Esophagus squamous epithelium (tissue), 5 donors: Measurements from ENCODE around the gene CDH13. TPM values are rescaled to one million over a fixed set of nuclear protein-coding genes. Genes with fewer than 3 reads are reported as not detected.

Experiments used
- DNase-seq: peaks from one replicate; lab custom pipeline; 2025; lab: John Stamatoyannopoulos, UW
- H3K27ac ChIP-seq, 4 donors: fragments of 200-600 bp; sonication (generic); one replicate each; pipeline ENCODE4 v1.5.1; 2016 to 2019; ENCODE audit warnings: mild to moderate bottlenecking in 1 of 4
- H3K27me3 ChIP-seq, 4 donors: fragments of 200-600 bp; sonication (generic); 1 replicate in 3 of 4; 2 replicates in 1 of 4; pipeline versions ENCODE4 v1.5.1 to v1.6.0; 2017 to 2021; ENCODE audit warnings: antibody characterized with exemption in 1 of 4
- H3K36me3 ChIP-seq, 3 donors: fragments of 200-600 bp; sonication (generic); one replicate each; pipeline ENCODE4 v1.5.1; 2016 to 2019
- H3K4me1 ChIP-seq, 3 donors: fragments of 200-600 bp; sonication (generic); one replicate each; pipeline ENCODE4 v1.5.1; 2017 to 2019
- H3K4me3 ChIP-seq, 4 donors: fragments of 200-600 bp; sonication (generic); 1 replicate in 3 of 4; 2 replicates in 1 of 4; pipeline ENCODE4 v1.5.1; 2016 to 2019; ENCODE audit warnings: mild to moderate bottlenecking in 2 of 4, moderate library complexity in 1 of 4
- H3K9me3 ChIP-seq, 3 donors: fragments of 200-600 bp; sonication (generic); one replicate each; pipeline ENCODE4 v1.5.1; 2016 to 2019
- CTCF ChIP-seq, 6 experiments: fragments of 450-650 bp in 4 of 6; fragments of 200-600 bp in 2 of 6; sonication (generic) in 2 of 6; IDR thresholded peaks; one replicate each; pipeline ENCODE4 v1.5.1; 2016 to 2019; ENCODE audit warnings: antibody characterized with exemption in 6 of 6, mild to moderate bottlenecking in 4 of 6, moderate library complexity in 4 of 6
- POLR2A ChIP-seq, 4 donors: fragments of 450-650 bp; IDR thresholded peaks; one replicate each; pipeline ENCODE4 v1.6.1; 2017; ENCODE audit warnings: antibody characterized with exemption in 4 of 4, mild to moderate bottlenecking in 4 of 4, moderate library complexity in 3 of 4
- whole genome bisulfite sequencing, 2 donors: methylation state at CpG; one replicate each; pipeline ENCODE4 v1.1.5; 2018; 5-methylcytosine and 5-hydroxymethylcytosine counted together
- intact Hi-C: fragments of 100-400 bp; cut with DNase I; formaldehyde crosslinking; loops from one replicate; pipeline ENCODE4 v1.15.0; 2022
- total RNA-seq, 4 donors: library from RNA; depleted of rRNA; stranded (reverse); fragments of >200 nt; gene quantifications; one replicate each; pipeline ENCODE4 v1.1.0, GENCODE V29; 2016
- donor health status: DM: yes; HTN: yes; CAD: no.

Gene CDH13
- total RNA-seq, 4 donors from 2014 or later = 6.9 to 31.9 (median 21.1) TPM

DNA sequence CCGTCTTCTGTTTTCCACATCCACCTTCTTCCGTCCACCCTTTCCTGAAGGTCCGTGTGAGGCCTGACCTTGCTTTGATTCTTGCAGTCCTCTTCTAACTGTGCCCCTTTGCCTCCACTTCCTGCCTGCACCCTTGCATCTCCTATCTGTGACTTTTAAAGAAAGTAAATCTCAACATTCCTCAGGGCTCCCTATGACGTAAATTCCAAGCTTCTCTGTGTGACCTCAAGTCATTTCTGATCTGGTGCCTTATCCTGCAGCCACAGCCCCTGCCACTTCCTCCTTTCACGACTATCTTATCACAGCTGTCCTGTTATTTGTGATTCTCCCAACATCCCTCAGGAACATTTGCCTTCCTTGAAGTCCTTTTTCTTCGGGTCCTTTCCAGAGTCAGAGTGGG is 520.5 kb downstream of the CDH13 start:
- WGBS, 2 donors = 61 to 68% methylated on average over 6 of the region's 6 CpGs
- H3K36me3 ChIP-seq = no peaks in the 10 kb centered on the region

DNA sequence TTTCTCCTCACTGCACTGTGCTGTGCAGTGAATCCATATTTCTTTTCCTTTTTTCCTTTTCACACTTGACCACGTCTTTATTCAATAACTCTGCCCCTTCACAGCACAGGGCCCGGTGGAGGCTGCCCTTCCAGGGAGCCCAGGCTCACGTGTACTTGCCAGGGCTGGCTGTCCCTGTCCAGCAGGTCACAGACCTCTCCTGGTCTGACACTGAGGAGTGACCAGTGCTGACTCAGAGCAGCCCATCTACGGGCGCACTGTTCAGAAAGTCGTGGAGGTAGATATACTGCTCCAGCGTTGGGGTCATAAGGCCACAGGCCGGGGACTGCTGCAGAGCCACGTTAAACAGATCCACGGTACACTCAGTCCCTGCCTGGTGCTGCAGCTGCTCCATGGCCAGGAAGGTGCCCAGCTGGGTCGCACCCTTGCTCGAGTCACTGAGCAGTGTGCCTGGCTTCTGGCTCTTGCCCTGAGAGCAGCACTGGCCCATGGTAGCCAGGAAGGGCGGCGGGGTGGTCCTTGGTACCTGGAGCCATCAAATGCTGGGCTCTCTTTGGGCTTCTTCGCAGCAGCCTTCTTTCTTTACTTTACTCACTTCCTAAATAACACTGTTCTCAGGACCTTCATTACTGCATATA is 531.7 kb downstream of the CDH13 start:
- Histone ChIP-seq H3K27ac (no peak overlapping the region), H3K4me1 (no peaks in the 10 kb centered on the region), H3K9me3 (peaks cover 0 to 2% (median 0%) of the 10 kb centered on the region in 3 donors), H3K36me3 (no peaks in the 10 kb centered on the region), H3K27me3 (peaks cover 0 to 5% (median 0%) of the 10 kb centered on the region in 4 donors), H3K4me3 (no peak overlapping the region)
- intact Hi-C loops = no loop called here
- TF ChIP-seq CTCF (IDR thresholded peaks at IDR 0.05) = no peak
- no peak for TF ChIP-seq POLR2A (IDR thresholded peaks at IDR 0.05)
- WGBS, 2 donors = 79 to 85% methylated on average over 9 to 11 of the region's 15 CpGs
- no peak for DNase-seq

More for the DNA sequence above, 520.5 kb downstream of the CDH13 start:
- intact Hi-C loops = no loop called here
- DNase-seq = no peak
- Histone ChIP-seq H3K27ac (no peak overlapping the region), H3K9me3 (no peaks in the 10 kb centered on the region), H3K27me3 (peaks cover 0 to 3% (median 0%) of the 10 kb centered on the region in 4 donors), H3K4me3 (no peak overlapping the region), H3K4me1 (no peaks in the 10 kb centered on the region)
- TF ChIP-seq CTCF (IDR thresholded peaks at IDR 0.05) (no peak), POLR2A (IDR thresholded peaks at IDR 0.05) (no peak)

DNA sequence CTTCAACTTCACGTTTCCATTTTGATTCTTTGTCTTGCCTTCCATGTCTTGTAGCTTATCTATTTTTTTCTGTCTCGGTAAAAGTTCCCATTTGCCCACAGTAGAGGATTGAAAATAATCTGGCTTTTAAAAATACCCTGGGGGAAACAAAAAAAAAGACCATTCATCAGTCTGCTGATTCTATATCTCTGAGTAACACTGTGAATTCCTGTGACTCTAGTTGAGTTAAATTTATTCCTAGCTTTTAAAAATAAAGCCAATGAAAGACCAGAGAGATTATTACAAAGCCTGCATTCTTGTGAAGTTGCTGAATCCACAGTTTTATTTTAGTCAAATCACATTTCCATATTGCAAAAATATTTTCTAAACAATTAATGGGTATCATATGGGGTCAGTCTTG is 532.3 kb downstream of the CDH13 start:
- DNase-seq = no peak
- Histone ChIP-seq H3K4me1 (no peaks in the 10 kb centered on the region), H3K27me3 (peaks cover 0 to 5% (median 0%) of the 10 kb centered on the region in 4 donors), H3K4me3 (no peak overlapping the region), H3K9me3 (no peaks in the 10 kb centered on the region), H3K27ac (no peak overlapping the region), H3K36me3 (no peaks in the 10 kb centered on the region)
- TF ChIP-seq POLR2A (IDR thresholded peaks at IDR 0.05) (no peak), CTCF (IDR thresholded peaks at IDR 0.05) (no peak)
- 57 to 65% methylated on average over 2 of the region's 2 CpGs for WGBS, 2 donors
- intact Hi-C loops = no loop called here

DNA sequence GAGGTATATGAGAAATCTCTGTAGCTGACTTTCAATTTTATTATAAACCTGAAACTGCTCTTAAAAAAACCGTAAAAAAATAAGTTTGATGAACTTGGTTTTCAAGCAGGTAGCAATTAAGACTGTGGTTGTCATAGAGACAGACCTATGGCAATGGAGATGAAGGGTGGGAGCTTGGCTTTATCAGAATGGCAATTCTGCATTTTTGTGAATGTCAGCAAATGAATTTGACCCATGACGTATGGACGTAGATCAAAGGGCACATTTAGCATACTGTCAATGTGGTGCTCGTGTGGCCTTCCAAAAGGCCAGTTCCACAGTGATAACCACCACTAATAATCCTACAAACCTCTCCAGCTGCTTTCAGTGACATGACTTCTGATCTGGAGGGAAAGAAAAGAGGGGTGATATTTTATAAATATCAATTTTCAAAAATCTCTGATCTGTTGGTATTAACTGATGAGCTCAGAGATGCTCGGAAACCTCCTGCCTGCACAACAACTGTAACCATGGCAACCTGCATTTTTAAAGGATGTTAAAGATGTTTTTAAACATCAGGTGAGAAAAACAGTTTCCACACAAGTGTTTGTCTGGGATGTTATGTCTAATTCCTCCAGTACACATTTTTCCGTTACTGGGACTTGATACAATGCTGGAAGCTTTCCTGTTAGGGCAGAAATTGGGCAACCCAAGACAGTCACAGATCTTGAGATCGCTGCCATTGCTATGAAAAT is 533.7 kb downstream of the CDH13 start:
- H3K4me3 ChIP-seq = no peak overlapping the region
- H3K36me3 ChIP-seq = no peaks in the 10 kb centered on the region
- no peak for DNase-seq
- no peaks in the 10 kb centered on the region for H3K9me3 ChIP-seq
- H3K27ac ChIP-seq = no peak overlapping the region
- peaks cover 0 to 5% (median 0%) of the 10 kb centered on the region in 4 donors for H3K27me3 ChIP-seq
- 80 to 84% methylated on average over 7 of the region's 7 CpGs for WGBS, 2 donors
- no peaks in the 10 kb centered on the region for H3K4me1 ChIP-seq
- intact Hi-C loops = no loop called here
- no peak for TF ChIP-seq POLR2A (IDR thresholded peaks at IDR 0.05)
- no peak for TF ChIP-seq CTCF (IDR thresholded peaks at IDR 0.05)

- 29 to 92% methylated on average over 2 of the region's 2 CpGs for WGBS, 2 donors
- intact Hi-C loops = no loop called here
- Histone ChIP-seq H3K36me3 (no peaks in the 10 kb centered on the region), H3K4me1 (no peaks in the 10 kb centered on the region), H3K9me3 (no peaks in the 10 kb centered on the region), H3K27me3 (peaks cover 0 to 3% (median 0%) of the 10 kb centered on the region in 4 donors), H3K4me3 (no peak overlapping the region), H3K27ac (no peak overlapping the region)
- DNase-seq = no peak
- no peak for TF ChIP-seq POLR2A (IDR thresholded peaks at IDR 0.05)
- TF ChIP-seq CTCF (IDR thresholded peaks at IDR 0.05) = no peak
Observed at GRCh38 chr16:83162791-83163190, 536.0 kb downstream of the CDH13 start.
